Neural crest cell (in vitro differentiated cells): ENCODE measurements around the gene PRKCZ. TPM values are rescaled to one million over a fixed set of nuclear protein-coding genes. Genes with fewer than 3 reads are reported as not detected.
"Not testable (repeated sequence)": the region's sequence is repeated elsewhere in the genome, so short reads cannot be mapped to it uniquely, and the experiment has no call there.

ENCODE experiments used
- DNase-seq: peaks from one replicate; pipeline ENCODE4 v3.0.0; 2021; ENCODE audit warnings: low read depth, mixed read lengths, low spot score
- H3K27ac Mint-ChIP-seq: one replicate; pipeline ENCODE4 v1.8.0; 2021; ENCODE audit warnings: mild to moderate bottlenecking, mixed read lengths; ENCODE audit not compliant: unreplicated experiment
- H3K27me3 Mint-ChIP-seq: 2 replicates; pipeline ENCODE4 v1.8.0; 2021; ENCODE audit warnings: low read depth, mild to moderate bottlenecking, mixed read lengths
- H3K36me3 Mint-ChIP-seq: 2 replicates; pipeline ENCODE4 v1.8.0; 2021; ENCODE audit warnings: low read depth, mild to moderate bottlenecking, mixed read lengths
- H3K4me1 Mint-ChIP-seq: 2 replicates; pipeline ENCODE4 v1.8.0; 2021; ENCODE audit warnings: mixed read lengths
- H3K4me3 Mint-ChIP-seq: one replicate; pipeline ENCODE4 v1.8.0; 2021; ENCODE audit warnings: mild to moderate bottlenecking, mixed read lengths
- H3K9me3 Mint-ChIP-seq: 2 replicates; pipeline ENCODE4 v1.8.0; 2021; ENCODE audit warnings: mixed read lengths
- total RNA-seq: library from RNA; stranded (reverse); gene quantifications from 2 replicates; pipeline ENCODE4 v1.2.1, GENCODE V29; 2021
- TF ChIP-seq, protein P1 (sequence below): fragments of 200-600 bp; sonication (generic); conservative IDR thresholded peaks from 2 replicates; pipeline ENCODE4 v1.5.0; 2021; ENCODE audit warnings: antibody characterized with exemption, mild to moderate bottlenecking

The PRKCZ gene
- total RNA-seq, 1 donor from 2014 or later = 8.6 TPM

GRCh38 chr1:2135941-2136340 is 85.7 kb downstream of the PRKCZ start:
- Mint-ChIP-seq H3K9me3 (no peaks in the 10 kb centered on the region), H3K27ac (peak overlapping the region; percentile 92), H3K36me3 (no peaks in the 10 kb centered on the region), H3K27me3 (peaks cover 17% of the 10 kb centered on the region), H3K4me3 (peak overlapping the region; percentile 85), H3K4me1 (peaks cover 60% of the 10 kb centered on the region)
- TF ChIP-seq, protein P1, sequence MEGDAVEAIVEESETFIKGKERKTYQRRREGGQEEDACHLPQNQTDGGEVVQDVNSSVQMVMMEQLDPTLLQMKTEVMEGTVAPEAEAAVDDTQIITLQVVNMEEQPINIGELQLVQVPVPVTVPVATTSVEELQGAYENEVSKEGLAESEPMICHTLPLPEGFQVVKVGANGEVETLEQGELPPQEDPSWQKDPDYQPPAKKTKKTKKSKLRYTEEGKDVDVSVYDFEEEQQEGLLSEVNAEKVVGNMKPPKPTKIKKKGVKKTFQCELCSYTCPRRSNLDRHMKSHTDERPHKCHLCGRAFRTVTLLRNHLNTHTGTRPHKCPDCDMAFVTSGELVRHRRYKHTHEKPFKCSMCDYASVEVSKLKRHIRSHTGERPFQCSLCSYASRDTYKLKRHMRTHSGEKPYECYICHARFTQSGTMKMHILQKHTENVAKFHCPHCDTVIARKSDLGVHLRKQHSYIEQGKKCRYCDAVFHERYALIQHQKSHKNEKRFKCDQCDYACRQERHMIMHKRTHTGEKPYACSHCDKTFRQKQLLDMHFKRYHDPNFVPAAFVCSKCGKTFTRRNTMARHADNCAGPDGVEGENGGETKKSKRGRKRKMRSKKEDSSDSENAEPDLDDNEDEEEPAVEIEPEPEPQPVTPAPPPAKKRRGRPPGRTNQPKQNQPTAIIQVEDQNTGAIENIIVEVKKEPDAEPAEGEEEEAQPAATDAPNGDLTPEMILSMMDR = no peak
- DNase-seq = no peak

DNA sequence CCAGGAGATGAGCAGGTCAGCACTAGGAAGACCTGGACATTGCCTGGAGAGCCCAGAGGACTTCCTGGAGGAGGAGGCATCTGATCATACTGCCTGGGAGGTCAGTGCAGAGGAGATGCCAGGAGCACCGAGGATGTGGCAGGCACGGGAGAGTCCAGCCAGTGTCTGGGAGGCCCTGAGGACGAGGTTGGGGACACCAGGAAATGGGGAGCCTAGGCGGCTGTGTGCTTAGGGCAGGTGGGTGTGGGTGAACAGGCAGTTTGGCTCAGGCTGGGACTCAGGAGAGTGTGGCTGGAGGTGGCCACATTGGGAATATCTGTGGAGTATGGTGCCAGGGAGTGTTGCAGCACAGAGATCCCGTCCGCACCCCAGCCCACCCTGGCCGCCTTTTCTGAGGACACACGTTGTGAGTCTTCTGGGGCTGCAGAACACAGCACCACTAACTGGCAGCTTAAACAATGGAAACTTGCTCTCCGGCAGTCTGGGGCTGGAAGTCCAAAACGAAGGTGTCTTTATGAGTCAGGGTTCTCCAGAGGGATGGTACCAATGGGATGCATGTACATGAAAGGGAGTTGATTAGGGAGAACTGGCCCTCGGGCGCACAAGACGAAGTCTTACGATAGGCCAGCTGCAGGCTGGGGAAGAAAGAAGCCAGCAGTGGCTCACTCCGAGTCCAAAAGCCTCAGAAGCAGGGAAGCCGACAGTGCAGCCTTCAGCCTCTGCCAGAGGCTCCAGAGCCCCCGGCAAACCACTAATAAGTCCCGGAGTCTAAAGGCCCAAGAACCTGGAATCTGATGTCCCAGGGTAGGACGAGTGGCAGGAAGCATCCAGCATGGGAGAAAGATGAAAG is 86.4 kb downstream of the PRKCZ start:
- DNase-seq = no peak
- no peaks in the 10 kb centered on the region for H3K36me3 Mint-ChIP-seq
- H3K27me3 Mint-ChIP-seq = peaks cover 17% of the 10 kb centered on the region
- H3K4me1 Mint-ChIP-seq = peaks cover 60% of the 10 kb centered on the region
- no peak overlapping the region for H3K27ac Mint-ChIP-seq
- H3K4me3 Mint-ChIP-seq = no peak overlapping the region
- TF ChIP-seq, protein P1 = no peak
- no peaks in the 10 kb centered on the region for H3K9me3 Mint-ChIP-seq

DNA sequence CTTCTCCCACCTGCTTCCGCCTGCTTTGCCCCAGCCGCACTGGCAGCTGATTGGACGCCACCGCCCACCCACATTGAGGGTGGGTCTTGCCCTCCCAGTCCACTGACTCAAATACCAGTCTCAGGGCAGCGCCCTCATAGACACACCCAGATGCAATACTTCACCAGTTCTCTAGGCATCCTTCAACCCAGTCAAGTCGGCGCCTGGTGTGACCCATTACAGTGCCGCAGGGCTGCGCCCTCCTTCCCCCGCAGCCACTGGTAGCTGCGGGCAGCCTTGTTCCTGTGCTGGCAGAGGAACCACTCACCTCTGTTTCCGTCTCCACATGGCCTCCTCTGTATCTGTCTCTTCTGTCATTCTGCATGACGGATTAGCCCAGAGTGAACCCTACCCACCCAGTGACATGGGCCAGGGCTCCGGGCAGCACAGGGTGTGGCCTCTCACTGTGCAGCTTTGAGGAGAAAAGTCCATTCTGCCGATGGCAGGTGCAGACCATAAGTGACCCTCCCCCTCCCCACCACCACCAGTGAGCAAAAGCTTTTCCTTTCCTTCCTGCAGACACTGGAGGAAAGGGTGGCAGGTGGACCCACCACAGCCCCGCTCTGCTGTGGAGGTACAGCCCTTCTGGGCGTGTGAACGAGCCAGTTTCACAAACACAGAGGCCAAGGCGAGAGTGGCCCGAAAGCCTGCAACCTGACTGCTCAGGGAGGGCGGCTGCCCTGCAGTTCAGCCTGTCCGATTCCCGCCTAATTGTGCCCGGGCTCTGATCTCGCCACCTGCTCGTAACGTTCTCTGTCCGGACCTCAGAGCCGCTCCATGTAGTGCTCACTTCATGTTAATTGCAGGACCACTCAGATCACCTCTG is 87.3 kb downstream of the PRKCZ start:
- peaks cover 53% of the 10 kb centered on the region for H3K4me1 Mint-ChIP-seq
- H3K27ac Mint-ChIP-seq = no peak overlapping the region
- no peaks in the 10 kb centered on the region for H3K36me3 Mint-ChIP-seq
- peaks cover 17% of the 10 kb centered on the region for H3K27me3 Mint-ChIP-seq
- no peaks in the 10 kb centered on the region for H3K9me3 Mint-ChIP-seq
- TF ChIP-seq, protein P1 = no peak
- H3K4me3 Mint-ChIP-seq = peak overlapping the region; percentile 44
- DNase-seq = no peak

GRCh38 chr1:2139156-2139555 is 88.9 kb downstream of the PRKCZ start:
- not testable (repeated sequence) for H3K9me3 Mint-ChIP-seq, H3K4me3 Mint-ChIP-seq, DNase-seq, H3K27ac Mint-ChIP-seq, H3K36me3 Mint-ChIP-seq
- Mint-ChIP-seq H3K27me3 (peaks cover 17% of the 10 kb centered on the region), H3K4me1 (peaks cover 43% of the 10 kb centered on the region)

DNA sequence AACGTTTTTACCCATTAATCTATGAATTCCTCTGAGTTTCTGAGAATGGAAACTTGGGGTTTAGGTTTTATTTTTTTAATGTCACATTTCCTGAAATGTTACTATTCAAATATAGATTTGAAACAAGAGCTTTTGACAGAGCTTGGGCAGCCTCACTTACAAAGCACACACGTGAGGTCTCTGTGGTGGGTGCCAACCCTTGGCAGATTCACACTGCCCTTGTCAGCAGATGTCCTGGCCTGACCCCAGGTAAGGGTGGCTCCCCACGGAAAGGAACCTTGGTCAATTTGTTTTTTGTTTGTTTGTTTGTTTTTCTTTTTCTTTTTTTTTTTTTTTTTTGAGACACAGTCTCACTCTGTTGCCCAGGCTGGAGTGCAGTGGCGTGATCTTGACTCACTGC is 90.8 kb downstream of the PRKCZ start:
- Mint-ChIP-seq H3K9me3 (no peaks in the 10 kb centered on the region), H3K27me3 (peaks cover 12% of the 10 kb centered on the region)

More for the DNA sequence above, 90.8 kb downstream of the PRKCZ start:
- no peak for DNase-seq
- H3K4me1 Mint-ChIP-seq = peaks cover 26% of the 10 kb centered on the region
- no peaks in the 10 kb centered on the region for H3K36me3 Mint-ChIP-seq
- no peak overlapping the region for H3K4me3 Mint-ChIP-seq
- H3K27ac Mint-ChIP-seq = no peak overlapping the region
- TF ChIP-seq, protein P1 = no peak
